HG02885 (cell line): ENCODE data around the gene NKIRAS2.

Experiments used
- ATAC-seq: cut with Tn5 transposase; IDR thresholded peaks from one replicate; pipeline ENCODE4 v1.9.1; 2021; ENCODE audit warnings: mild to moderate bottlenecking; ENCODE audit not compliant: unreplicated experiment, poor library complexity

The NKIRAS2 gene

DNA sequence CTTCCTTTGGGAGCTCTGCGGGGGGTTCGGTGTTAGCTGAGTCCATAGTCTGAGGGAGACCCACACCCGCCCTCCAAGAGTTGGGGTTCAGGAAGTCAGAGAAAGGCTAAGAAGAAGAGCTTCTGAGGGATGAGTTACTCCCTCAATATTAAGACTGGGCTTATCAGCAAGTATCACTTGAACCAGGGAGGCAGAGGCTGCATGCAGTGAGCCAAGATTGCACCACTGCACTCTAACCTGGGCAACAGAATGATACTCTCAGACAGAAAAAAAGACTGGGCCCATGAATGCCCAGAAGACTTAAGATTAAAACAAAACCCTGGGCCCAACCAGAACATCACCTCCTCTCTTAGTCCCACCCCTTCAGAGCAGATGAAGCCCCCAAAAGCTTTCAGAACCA lies 6.0 kb downstream of the NKIRAS2 start:
- ATAC-seq: no peak

DNA sequence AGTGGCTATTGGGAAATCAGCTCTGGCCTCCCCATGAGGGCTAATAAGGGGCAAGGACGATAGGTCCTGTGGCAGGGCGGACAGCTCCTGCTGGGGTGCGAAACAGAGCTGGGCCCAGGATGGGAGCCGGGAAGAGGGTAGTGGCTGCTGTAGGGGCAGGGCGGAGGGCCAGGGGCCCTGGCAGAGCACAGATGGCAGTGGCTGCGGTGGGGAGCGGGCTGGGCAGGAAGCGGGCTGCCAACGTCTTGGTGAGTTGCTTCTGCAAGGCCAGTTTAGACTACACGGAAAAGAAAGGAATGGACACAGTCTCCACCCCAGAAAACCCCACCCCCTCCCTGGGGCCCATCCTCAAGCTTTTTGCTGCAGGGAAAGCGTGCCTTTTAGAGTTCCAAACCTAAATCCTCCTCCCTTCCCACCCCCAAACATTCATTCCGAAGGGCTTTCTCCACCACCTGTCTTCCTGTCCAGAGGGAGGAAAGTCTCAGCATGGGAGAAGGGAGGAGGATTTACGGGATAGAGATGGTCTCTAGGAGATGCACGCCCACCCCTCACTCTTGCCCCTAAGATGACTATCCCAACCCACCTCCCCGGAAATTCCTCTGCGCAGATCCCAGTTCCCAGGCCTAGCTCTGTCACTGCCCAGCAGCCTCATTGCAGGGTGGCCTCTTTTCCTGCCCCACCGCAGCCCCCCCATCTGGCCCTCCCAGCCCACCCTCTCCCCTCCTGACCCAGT lies 7.1 kb downstream of the NKIRAS2 start:
- ATAC-seq: no peak

DNA sequence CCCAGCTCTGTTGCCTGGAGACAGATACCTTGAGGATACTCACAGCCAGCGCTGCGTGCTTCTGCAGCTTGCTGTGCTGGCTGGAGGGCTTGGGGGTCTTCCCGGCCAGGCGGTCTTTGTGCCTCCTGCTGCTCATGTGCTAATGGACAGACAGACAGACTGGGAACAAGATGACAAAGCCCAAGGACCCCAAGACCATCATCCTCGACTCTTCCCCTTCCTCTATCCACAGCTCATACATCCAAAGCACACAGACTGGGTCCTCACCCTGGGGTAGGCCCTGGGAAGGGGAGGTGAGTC lies 7.7 kb downstream of the NKIRAS2 start:
- ATAC-seq: no peak

DNA sequence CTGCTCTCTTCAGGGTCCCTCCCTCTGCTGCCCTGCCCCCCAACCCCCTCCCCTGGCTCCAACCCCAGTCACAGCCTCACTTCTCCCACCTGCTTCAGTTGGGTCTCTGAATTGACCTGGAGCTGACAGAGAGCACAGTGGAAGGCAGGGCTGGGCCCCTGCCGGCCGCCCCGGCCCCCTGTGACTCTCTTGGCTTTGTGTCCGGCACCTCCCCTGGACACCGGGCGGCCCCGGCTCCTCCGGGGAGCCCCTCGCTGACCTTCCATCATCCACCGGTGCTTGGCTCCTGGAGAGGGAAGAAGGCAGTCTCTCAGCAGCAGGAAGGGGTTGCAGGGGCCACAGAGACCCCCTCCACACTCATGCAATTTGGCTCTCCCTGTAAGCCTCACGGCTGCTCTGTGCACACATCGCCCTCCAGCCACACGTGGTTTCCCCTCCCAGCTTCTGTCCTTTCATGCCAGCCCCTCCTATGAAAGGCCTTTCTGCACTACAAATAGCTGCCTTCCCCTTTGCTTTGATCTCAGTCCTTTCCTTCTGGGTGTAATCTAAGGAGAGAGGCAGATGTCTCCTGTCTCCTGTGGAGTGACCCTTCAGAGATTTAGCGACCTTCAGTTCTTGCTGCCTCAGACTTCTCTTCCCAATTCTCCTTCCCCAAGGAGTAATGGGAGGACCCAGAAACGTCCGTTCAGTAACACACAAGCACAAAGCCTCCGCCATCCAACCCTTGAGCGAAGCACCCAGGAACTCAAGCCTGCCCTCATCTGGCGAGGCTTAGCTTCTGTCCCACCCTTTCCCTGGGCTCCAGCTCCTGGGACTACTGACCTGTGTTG lies 8.3 kb downstream of the NKIRAS2 start:
- ATAC-seq: no peak

DNA sequence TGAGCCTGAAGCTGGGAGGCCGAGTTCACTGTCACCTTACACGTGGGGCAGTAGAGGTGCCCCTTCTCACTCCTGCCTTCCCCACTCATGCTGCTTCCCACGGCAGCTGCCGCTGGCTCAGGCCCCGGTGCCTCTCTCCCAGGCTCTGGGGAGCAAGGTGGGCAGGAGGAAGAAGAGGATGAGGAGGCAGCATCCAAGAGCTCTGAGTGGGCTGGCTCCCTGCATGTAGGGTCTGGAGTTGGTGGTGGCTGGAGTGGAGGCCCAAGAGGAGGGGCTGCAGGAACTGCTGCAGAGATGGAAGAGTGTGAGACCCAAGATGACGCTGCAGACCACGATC lies 8.9 kb downstream of the NKIRAS2 start:
- no peak for ATAC-seq

DNA sequence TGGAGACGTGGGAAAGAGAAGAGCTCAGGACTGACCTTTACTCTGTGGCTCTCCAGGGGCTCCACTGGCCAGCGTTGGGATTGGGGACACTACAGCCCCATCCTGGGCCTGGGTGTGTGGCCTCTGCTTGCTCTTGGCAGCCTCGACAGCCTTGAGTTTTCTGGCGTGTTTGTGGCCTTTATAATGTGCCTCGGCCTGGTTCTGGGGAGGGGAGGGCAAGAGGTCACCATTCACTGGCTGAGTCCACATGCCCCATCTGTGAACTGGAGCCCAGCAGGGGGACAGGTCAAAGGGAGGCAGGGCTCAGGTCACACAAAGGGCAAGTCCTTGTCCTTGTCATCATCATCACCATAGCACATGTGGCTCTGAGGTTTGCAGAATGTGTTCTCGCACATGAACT lies 11.7 kb downstream of the NKIRAS2 start:
- no peak for ATAC-seq

DNA sequence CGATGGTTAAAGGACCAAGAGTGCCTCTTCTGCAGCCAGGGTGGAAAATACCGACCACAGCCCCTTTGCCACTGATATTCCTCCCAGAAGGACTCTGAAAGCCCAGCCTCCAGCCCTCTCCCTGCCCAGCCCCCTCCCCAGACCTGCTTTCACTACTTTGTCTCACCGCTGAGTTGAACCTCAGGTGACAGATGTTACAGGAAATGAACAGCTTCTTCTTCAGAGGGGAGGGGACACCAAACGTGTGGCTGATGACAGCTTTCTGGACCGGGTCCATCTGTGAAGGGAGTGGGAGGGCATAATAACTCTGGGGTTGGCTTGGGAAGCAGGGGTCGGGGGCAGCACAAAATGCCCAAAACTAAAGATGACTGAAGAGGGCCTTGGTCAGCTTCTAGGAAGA lies 14.2 kb downstream of the NKIRAS2 start:
- ATAC-seq: no peak

DNA sequence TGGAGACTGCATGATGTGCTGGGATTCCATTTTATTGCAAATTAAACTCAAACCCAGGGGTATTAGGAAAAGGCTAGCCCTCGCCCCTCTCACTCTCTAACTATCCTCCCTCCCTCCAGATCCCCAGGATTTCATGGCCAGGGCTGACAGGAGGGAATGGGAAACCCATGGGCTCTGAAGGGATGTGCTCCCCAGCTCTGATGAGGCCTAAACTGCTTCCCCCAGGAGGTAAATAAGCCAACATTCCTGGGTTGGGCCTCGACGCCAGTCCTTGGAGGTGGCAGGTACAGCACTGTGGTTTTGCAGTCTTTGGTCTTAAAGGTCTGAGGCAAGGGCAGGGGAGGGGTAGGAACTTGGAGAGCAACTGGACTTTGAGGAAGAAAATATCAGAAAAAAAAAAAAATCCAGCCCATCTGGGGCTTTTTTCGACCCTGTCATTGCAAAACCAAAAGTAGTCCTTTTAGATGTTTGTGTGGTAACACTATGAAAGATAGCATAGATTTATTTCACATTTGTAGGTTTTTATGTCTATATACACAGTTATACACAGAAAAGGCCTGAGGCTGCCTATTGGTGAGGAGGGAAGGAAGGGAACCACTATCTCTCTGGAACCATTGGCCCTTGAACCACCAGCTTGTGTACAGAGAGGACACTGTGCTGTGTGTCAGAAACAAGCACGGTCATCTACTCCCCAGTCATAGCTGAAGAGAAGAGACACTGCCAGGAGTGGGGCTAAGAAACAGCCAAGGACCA lies 18.5 kb downstream of the NKIRAS2 start:
- no peak for ATAC-seq

DNA sequence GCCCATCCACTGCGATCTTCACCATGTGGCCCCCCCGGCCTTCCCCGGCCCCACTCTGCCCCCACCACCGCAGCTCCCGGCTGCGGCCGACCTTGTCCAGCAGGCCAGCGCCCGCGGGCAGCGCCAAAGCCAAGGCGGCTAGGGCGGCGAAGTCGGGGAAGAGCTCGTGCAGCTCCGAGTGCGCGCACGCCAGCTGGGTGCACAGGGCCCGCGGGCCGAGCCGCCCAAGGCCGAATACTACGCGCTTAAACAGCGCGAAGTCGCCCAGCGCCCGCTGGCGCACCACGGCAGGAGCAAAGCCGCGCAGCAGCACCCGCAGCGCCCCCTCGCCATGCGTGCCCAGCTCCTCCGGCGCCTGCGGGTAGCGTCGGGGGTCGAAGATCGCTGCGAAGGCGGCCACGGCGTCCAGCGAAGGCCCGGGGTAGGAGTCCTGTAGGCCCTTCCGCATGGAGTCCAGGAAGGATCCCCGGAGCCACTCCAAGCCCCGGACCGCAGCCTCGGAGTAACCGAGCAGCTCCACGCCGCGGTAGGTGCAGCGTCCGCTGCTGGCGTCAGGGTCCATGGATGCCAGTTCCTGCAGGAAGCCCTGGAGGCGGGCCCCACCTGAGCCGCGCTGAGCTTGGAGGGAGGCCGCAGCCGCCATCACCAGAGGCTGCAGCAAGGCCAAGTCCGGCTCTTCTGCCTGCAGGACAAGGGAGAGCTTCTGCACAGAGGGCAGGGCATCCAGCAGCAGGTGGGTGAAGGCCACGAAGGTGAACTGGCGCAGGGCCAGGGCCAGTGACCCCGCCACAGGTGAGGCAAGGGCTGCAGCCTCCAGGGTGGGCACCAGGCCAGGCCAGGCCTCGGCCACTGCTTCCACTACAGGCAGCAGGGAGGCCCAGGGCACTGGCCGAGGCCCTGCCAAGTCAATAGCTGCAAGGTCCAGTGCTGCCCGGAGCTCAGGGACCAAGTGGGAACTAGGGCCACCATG lies 20.2 kb downstream of the NKIRAS2 start:
- ATAC-seq: no peak

DNA sequence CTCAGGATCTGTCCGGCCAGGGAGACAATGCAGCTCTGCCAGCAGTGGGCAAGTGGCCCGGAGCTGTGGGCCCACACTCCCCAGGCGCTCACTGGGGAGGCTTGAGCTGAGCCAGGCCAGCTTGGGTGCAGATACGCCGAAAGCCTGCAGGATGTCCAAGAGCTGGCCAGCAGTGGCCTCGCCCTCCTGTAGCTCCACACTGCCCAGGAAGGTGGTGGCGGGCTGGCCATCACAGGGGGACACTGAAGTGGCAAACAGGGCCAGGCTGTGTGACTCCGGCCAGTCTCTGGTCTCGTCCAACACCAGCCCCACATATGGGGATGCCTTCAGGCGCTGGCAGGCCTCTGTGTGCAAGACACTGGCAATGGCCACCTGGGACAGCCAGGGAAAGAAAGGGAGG lies 20.9 kb downstream of the NKIRAS2 start:
- ATAC-seq: no peak

DNA sequence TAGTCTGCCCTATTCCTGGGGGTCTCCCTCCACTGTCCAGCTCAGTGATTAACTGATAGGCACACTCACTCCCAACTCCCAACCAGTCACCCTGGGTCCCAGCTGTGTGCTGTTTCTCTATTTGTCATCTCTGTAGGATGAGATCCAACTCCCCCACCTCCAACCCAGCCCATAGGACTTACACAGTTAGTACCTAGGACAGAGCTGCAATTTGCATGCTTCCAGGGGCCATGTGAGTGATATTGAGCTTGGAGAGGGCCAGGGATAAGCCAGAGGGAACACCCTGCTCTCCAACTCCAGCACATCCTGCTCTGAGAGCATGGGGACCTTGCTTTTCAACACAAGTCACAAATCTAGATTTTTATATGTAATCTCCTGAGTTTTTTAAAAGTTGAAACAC lies 21.7 kb downstream of the NKIRAS2 start:
- no peak for ATAC-seq

DNA sequence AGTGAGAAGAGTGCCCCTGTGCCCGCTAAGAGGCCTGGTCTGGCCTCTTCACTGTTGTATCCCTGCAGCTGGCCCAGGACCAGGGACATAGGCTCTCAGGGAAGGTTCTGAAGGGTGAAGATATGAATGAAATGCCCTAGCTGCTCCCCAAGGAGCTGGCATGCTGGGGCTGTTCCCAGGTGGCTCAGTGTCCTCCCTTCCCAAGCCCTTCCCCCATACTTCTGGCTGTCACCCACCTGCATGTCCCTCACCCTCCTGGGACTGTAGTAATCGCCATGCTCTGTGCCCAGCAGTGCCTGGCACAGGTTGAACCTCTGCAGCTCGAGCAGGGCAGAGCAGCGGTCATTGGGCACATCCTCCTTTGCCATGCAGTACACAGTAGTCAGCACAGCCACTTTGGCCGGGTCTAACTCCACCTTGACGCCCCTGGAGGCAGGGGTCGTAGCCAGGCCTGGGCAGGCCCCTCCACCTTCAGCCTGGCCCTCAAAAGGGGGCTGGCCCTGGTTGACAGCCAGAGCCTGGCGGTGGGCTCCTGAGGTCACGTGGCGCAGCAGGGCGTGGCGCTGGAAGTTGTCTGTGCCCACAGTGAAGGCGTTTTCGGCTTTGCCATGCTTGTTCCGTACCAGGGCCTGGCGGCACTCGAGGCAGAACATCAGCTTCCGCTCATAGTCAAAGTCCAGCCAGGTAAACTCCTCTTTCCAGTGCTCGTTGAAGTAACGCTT lies 22.9 kb downstream of the NKIRAS2 start:
- no peak for ATAC-seq

DNA sequence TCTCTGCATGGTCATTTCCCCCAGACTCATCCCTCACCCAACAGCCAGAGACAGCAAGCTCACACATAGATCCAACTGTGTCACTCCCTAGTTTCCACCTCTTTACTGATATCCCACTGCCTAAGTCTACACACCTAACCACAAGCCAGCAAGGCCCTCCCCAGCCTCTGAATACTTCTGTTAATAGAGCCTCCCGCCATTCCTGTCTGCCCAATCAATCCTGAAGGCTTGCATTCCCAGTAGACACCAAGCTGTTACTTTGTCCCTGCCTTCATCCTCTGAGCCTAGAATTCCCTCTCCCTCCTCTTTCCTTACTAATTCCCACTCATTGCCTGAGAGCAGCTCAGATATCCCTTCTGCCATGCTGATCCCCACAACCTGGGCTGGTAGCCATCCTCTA lies 25.8 kb downstream of the NKIRAS2 start:
- ATAC-seq: no peak

DNA sequence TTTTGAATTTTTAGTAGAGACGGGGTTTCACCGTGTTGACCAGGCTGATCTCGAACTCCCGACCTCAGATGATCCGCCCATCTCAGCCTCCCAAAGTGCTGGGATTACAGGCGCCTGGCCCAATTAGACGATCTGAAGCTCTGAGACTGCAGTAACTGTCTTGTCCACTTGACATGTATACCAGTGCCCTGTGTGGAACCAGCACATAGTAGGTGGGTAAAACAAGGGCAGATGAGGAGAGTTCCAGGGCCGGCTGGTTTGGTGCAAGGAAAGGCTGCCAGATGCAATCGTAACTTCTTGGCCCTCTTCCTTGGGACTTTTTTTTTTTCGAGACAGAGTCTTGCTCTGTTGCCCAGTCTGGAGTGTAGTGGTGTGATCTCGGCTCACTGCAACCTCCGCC lies 27.5 kb downstream of the NKIRAS2 start:
- ATAC-seq: no peak

DNA sequence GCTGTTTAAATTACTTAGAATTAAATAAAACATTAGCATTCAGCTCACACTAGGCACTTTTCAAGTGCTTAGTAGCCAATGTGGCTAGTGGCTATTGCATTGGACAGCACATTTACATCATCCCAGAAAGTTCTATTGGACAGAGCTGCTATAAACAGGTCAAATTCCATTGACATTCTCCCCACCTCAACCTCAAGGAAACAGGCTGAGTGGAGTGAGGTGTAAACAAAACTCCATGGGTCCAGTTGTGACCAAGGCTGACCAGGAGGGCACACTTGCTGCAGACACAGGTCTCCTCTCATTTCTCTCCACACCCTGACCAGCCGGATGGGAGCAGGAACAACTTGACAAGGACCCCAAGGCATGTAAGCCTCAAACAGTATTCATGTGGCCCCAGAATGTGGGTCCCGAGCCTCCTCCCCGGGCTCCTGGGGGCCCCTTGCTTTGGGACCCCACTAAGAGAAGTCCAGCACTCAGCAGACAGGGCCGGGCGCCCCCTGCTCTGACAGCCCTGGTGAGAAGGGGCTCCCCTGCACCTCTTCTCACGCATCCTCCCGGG lies 30.0 kb downstream of the NKIRAS2 start:
- ATAC-seq: no peak

DNA sequence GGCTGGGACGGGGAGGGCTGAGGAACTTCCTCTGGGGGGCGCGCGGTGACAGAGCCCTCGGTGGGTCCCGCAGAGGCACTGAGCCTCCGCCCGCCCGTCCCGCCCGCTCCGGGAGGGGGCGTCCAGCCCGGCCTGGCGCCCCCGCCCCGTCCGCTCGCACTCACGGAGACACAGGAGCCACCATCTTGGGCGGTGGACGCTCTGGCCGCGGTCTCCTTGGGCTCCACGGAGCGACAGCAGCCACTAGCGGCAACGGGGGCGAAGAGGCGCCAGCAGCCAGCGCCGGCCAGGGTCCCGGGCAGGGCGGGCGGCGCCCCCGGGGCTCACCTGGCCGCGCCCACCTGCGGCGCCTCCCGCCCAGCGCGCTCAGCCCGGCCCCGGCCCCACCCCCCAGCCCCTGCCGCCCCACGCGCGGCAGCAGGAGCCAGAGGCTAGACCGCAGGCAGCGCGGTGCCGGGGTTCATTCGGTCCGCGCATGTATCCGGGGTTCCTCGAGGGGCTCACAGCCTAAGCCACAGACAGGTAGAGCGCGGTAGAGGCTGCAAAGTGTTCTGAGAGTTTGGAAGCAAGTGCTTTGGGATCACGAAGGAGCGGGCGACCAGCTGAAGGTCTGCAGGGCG lies 30.6 kb downstream of the NKIRAS2 start, which contains the start of gene C17orf113:
C17orf113 (minus strand) TSS at position 209 of the 620 bp plus-strand sequence. CDS start 7,225 bp downstream, outside the sequence.
- peak; percentile 43 for ATAC-seq

DNA sequence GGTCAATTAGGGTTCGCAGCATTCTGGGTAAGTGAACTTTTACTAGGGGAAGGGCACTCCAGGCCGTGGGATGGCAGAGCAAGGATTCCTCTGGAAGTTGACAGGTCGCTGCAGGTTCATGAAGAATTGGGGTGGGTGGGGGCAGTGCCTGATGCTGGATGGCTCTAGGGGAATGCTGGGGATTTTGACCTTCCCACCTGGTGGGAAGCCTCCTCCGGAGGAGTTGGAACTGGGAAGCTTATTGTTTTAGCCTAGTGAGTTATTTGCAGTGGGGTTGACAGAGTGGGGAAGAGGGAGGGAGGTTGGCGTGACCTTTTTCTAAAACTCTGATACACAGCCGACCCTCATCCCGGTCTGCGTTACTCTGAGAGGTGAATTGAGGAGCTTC lies 31.1 kb downstream of the NKIRAS2 start:
- no peak for ATAC-seq

DNA sequence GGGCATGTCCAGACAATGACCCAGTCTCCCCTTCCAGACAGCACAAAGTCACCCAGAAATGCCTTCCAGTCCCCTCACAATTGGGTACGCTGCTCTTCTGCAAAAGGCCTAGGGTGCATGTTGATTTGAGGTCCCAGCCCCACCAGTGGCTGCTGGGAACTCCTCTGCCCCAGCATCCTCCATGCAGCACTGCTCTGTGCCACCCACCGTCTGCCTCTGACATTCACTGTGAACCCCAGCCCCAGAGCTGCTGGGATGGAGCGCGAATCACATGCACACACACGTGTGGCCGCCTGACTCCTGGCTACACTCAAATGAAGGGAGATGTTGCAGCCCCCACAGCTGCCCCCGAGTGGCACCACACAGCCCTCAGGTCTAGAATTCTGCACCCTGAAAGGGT lies 31.8 kb downstream of the NKIRAS2 start:
- ATAC-seq: no peak

DNA sequence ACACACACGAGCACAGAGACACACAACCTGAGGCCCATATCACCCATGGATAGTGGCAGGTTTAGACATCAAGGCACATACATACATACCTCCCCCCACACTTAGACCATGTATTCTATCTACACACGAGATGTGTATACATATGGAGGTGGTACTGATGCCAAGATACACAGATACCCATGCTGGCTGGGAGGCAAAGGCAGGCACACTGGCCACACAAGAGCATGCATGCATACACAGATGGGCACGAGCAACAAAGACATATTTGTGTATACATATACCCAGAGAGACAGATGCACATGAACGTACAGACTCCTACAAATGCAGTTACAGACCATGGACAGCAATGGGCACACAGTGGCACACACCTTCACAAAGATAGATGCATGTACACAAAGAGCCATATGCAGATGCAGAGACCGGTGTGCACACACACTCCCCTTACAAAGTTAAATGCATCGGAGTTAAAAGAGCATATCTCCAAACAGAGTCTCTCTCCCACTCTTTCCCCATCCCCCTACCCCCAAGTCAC lies 32.5 kb downstream of the NKIRAS2 start:
- ATAC-seq: no peak
